K562 (cell line): Measurements from ENCODE around the gene SRSF9. TPM values are rescaled to one million over a fixed set of nuclear protein-coding genes. Genes with fewer than 3 reads are reported as not detected.

Experiments used
- BCOR ChIP-seq: fragments of 450-650 bp; IDR thresholded peaks from 2 replicates; pipeline ENCODE4 v1.6.1; 2016
- HDAC6 ChIP-seq: IDR thresholded peaks from 2 replicates; pipeline ENCODE4 v1.6.1; 2012; ENCODE audit warnings: low read depth, mild to moderate bottlenecking, control low read depth, inconsistent platforms, low read length, moderate library complexity
- MTA1 ChIP-seq: fragments of 450-650 bp; IDR thresholded peaks from 2 replicates; pipeline ENCODE4 v1.6.1; 2017; ENCODE audit warnings: borderline replicate concordance
- SIRT6 ChIP-seq: IDR thresholded peaks from one replicate; pipeline ENCODE4 v1.6.1; 2012; ENCODE audit warnings: low read depth, mild to moderate bottlenecking, control low read depth, inconsistent platforms, low read length, moderate library complexity
- SREBF1 ChIP-seq: fragments of 150-350 bp; IDR thresholded peaks from 2 replicates; pipeline ENCODE4 v1.6.1; 2014; ENCODE audit warnings: antibody characterized with exemption, low read depth, low read length, borderline replicate concordance
- SRSF7 ChIP-seq: fragments of 200-400 bp; formaldehyde crosslinking; optimal IDR thresholded peaks from 2 replicates; pipeline ENCODE3; 2017; ENCODE audit warnings: mild to moderate bottlenecking, low read depth, low read length
- SUPT5H ChIP-seq: fragments of 450-650 bp; IDR thresholded peaks from 2 replicates; pipeline ENCODE4 v1.6.1; 2016
- TARDBP ChIP-seq: fragments of 450-650 bp; IDR thresholded peaks from 2 replicates; pipeline ENCODE4 v1.6.1; 2016
- TCFL5 ChIP-seq: fragments of 250-450 bp; sonication (Bioruptor Pico); conservative IDR thresholded peaks from 2 replicates; pipeline ENCODE4 v1.6.1; 2021; ENCODE audit warnings: mild to moderate bottlenecking, moderate library complexity, matching md5 sums
- THAP7 ChIP-seq: fragments of 250-450 bp; sonication (Bioruptor Pico); IDR thresholded peaks from 2 replicates; pipeline ENCODE4 v1.5.0; 2021
- ZNF239 ChIP-seq: fragments of 250-450 bp; sonication (Bioruptor Pico); IDR thresholded peaks from 2 replicates; pipeline ENCODE4 v1.4.0; 2020; ENCODE audit warnings: mild to moderate bottlenecking
- ZNF445 ChIP-seq: fragments of 250-450 bp; sonication (Bioruptor Pico); IDR thresholded peaks from 2 replicates; pipeline ENCODE4 v1.4.0; 2020; ENCODE audit warnings: low read depth, mild to moderate bottlenecking, moderate library complexity
- ZNF79 ChIP-seq: fragments of 250-450 bp; sonication (Bioruptor Pico); IDR thresholded peaks from 2 replicates; pipeline ENCODE4 v1.4.0; 2020; ENCODE audit warnings: low read depth, mild to moderate bottlenecking, moderate library complexity
- polyA plus RNA-seq, 8 experiments: library from polyadenylated mRNA; depleted of rRNA in 4 of 8; stranded (reverse) in 5 of 8; unstranded in 3 of 8; fragments of >200 nt; fragmentation: Nextera tagmentation in 2 of 8; fragmentation: Illumina TruSeq in 1 of 8; extraction: Ambion mirVana in 2 of 8; extraction: Trizol in 1 of 8; gene quantifications; 2 replicates each; pipeline versions ENCODE4 v1.2.1 to v1.2.3, GENCODE V29; 2011 to 2014; ENCODE audit warnings: inconsistent platforms in 1 of 8, missing spikeins in 1 of 8
- total RNA-seq, 7 experiments: library from RNA; depleted of rRNA in 6 of 7; stranded (reverse); fragments of >200 nt in 6 of 7; fragmentation: Illumina TruSeq in 2 of 7; extraction: Trizol in 2 of 7; gene quantifications; 2 replicates each; pipeline versions ENCODE4 v1.2.1 to v1.2.3, GENCODE V29; 2011 to 2021; ENCODE audit warnings: low replicate concordance in 1 of 7
- TF ChIP-seq, protein P1 (sequence below): sonication (generic); formaldehyde crosslinking; IDR thresholded peaks from 2 replicates; pipeline ENCODE4 v1.8.1; 2023; ENCODE audit warnings: mild to moderate bottlenecking, missing genetic modification reagents
- TF ChIP-seq, protein P2 (sequence below): fragments of 450-650 bp; IDR thresholded peaks from 2 replicates; pipeline ENCODE4 v1.6.1; 2018; ENCODE audit not compliant: partially characterized antibody
- TF ChIP-seq, protein P3 (sequence below): fragments of 450-650 bp; IDR thresholded peaks from 2 replicates; pipeline ENCODE4 v1.7.1; 2018; ENCODE audit warnings: mild to moderate bottlenecking, low read depth; ENCODE audit not compliant: partially characterized antibody
- TF ChIP-seq, protein P4 (sequence below): sonication (generic); IDR thresholded peaks from 2 replicates; pipeline ENCODE4 v1.6.1; 2016

SRSF9 gene
- total and polyA plus RNA-seq, 9 of the 15 experiments (the other 6 are each of a cell fraction or from before 2014, with no cell fraction given) = 40.3 to 291 (median 230) TPM

GRCh38 chr12:120496413-120497340, 27.1 kb upstream of the SRSF9 start (continued):
- TF ChIP-seq, protein P1, sequence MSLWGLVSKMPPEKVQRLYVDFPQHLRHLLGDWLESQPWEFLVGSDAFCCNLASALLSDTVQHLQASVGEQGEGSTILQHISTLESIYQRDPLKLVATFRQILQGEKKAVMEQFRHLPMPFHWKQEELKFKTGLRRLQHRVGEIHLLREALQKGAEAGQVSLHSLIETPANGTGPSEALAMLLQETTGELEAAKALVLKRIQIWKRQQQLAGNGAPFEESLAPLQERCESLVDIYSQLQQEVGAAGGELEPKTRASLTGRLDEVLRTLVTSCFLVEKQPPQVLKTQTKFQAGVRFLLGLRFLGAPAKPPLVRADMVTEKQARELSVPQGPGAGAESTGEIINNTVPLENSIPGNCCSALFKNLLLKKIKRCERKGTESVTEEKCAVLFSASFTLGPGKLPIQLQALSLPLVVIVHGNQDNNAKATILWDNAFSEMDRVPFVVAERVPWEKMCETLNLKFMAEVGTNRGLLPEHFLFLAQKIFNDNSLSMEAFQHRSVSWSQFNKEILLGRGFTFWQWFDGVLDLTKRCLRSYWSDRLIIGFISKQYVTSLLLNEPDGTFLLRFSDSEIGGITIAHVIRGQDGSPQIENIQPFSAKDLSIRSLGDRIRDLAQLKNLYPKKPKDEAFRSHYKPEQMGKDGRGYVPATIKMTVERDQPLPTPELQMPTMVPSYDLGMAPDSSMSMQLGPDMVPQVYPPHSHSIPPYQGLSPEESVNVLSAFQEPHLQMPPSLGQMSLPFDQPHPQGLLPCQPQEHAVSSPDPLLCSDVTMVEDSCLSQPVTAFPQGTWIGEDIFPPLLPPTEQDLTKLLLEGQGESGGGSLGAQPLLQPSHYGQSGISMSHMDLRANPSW (CRISPR knock-in tag) = no peak
- TF ChIP-seq SRSF7 (no peak), THAP7 (CRISPR knock-in tag) (no peak), SREBF1 (no peak), ZNF239 (no peak), SIRT6 (no peak), ZNF445 (CRISPR knock-in tag) (no peak), SUPT5H (no peak), MTA1 (no peak), TCFL5 (CRISPR knock-in tag) (no peak), ZNF79 (CRISPR knock-in tag) (no peak), TARDBP (0 out of 2 replicates have a peak, but pooled peaks have one; percentile 19), BCOR (no peak), HDAC6 (no peak)
- TF ChIP-seq, protein P2, sequence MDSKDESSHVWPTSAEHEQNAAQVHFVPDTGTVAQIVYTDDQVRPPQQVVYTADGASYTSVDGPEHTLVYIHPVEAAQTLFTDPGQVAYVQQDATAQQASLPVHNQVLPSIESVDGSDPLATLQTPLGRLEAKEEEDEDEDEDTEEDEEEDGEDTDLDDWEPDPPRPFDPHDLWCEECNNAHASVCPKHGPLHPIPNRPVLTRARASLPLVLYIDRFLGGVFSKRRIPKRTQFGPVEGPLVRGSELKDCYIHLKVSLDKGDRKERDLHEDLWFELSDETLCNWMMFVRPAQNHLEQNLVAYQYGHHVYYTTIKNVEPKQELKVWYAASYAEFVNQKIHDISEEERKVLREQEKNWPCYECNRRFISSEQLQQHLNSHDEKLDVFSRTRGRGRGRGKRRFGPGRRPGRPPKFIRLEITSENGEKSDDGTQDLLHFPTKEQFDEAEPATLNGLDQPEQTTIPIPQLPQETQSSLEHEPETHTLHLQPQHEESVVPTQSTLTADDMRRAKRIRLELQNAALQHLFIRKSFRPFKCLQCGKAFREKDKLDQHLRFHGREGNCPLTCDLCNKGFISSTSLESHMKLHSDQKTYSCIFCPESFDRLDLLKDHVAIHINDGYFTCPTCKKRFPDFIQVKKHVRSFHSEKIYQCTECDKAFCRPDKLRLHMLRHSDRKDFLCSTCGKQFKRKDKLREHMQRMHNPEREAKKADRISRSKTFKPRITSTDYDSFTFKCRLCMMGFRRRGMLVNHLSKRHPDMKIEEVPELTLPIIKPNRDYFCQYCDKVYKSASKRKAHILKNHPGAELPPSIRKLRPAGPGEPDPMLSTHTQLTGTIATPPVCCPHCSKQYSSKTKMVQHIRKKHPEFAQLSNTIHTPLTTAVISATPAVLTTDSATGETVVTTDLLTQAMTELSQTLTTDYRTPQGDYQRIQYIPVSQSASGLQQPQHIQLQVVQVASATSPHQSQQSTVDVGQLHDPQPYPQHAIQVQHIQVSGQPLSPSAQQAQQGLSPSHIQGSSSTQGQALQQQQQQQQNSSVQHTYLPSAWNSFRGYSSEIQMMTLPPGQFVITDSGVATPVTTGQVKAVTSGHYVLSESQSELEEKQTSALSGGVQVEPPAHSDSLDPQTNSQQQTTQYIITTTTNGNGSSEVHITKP = peak; percentile 74
- TF ChIP-seq, protein P3, sequence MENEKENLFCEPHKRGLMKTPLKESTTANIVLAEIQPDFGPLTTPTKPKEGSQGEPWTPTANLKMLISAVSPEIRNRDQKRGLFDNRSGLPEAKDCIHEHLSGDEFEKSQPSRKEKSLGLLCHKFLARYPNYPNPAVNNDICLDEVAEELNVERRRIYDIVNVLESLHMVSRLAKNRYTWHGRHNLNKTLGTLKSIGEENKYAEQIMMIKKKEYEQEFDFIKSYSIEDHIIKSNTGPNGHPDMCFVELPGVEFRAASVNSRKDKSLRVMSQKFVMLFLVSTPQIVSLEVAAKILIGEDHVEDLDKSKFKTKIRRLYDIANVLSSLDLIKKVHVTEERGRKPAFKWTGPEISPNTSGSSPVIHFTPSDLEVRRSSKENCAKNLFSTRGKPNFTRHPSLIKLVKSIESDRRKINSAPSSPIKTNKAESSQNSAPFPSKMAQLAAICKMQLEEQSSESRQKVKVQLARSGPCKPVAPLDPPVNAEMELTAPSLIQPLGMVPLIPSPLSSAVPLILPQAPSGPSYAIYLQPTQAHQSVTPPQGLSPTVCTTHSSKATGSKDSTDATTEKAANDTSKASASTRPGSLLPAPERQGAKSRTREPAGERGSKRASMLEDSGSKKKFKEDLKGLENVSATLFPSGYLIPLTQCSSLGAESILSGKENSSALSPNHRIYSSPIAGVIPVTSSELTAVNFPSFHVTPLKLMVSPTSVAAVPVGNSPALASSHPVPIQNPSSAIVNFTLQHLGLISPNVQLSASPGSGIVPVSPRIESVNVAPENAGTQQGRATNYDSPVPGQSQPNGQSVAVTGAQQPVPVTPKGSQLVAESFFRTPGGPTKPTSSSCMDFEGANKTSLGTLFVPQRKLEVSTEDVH = no peak
- TF ChIP-seq, protein P4, sequence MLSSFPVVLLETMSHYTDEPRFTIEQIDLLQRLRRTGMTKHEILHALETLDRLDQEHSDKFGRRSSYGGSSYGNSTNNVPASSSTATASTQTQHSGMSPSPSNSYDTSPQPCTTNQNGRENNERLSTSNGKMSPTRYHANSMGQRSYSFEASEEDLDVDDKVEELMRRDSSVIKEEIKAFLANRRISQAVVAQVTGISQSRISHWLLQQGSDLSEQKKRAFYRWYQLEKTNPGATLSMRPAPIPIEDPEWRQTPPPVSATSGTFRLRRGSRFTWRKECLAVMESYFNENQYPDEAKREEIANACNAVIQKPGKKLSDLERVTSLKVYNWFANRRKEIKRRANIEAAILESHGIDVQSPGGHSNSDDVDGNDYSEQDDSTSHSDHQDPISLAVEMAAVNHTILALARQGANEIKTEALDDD = no peak; the same call in 1 of the 2 replicates
